GM20431 (cell line): Measurements from ENCODE around the gene DPT.

Experiments used
- in situ Hi-C: fragments of 300-500 bp; cut with MseI, MboI; formaldehyde crosslinking; loops from one replicate; pipeline ENCODE4 v1.15.0; 2020; ENCODE audit warnings: low sequenced_read_pairs; ENCODE audit not compliant: unreplicated experiment

DPT gene

GRCh38 chr1:168708698-168709404 is 20.2 kb downstream of the DPT start:
- in situ Hi-C loops, result no loop called here

- in situ Hi-C loops, result no loop called here
Observed at GRCh38 chr1:168706391-168706992, 22.5 kb downstream of the DPT start.

- in situ Hi-C loops, result no loop called here
Observed at GRCh38 chr1:168700575-168701268, 28.3 kb downstream of the DPT start.

- in situ Hi-C loops, result no loop called here
Observed at GRCh38 chr1:168698453-168698852, 30.6 kb downstream of the DPT start.

- in situ Hi-C loops, result no loop called here
Observed at GRCh38 chr1:168697356-168698126, 31.5 kb downstream of the DPT start.

GRCh38 chr1:168696125-168696760 is 32.8 kb downstream of the DPT start:
- in situ Hi-C loops, result no loop called here

GRCh38 chr1:168693872-168694238 is 35.2 kb downstream of the DPT start:
- in situ Hi-C loops, result no loop called here

- in situ Hi-C loops, result no loop called here
Observed at GRCh38 chr1:168693197-168693871, 35.7 kb downstream of the DPT start.

GRCh38 chr1:168692472-168692871 is 36.5 kb downstream of the DPT start:
- in situ Hi-C loops, result no loop called here

- in situ Hi-C loops, result no loop called here
Observed at GRCh38 chr1:168691541-168691940, 37.5 kb downstream of the DPT start.

- in situ Hi-C loops, result no loop called here
Observed at GRCh38 chr1:168689726-168690602, 39.0 kb downstream of the DPT start.

- in situ Hi-C loops, result no loop called here
Observed at GRCh38 chr1:168689327-168689657, 39.7 kb downstream of the DPT start.

GRCh38 chr1:168688644-168689326 is 40.2 kb downstream of the DPT start:
- in situ Hi-C loops, result no loop called here

GRCh38 chr1:168687816-168688215 is 41.2 kb downstream of the DPT start:
- in situ Hi-C loops, result no loop called here

- in situ Hi-C loops, result no loop called here
Observed at GRCh38 chr1:168686666-168687065, 42.3 kb downstream of the DPT start.

GRCh38 chr1:168683871-168684270 is 45.1 kb downstream of the DPT start:
- in situ Hi-C loops, result no loop called here

GRCh38 chr1:168676861-168677260 is 52.1 kb downstream of the DPT start:
- in situ Hi-C loops, result no loop called here

- in situ Hi-C loops, result no loop called here
Observed at GRCh38 chr1:168676029-168676812, 52.8 kb downstream of the DPT start.
